Nephron progenitor cell (in vitro differentiated cells): ENCODE data around the gene ACO1.

ENCODE experiments used
- DNase-seq: peaks from one replicate; pipeline ENCODE4 v3.0.0; 2021
- H3K27ac Mint-ChIP-seq: 2 replicates; pipeline ENCODE4 v1.8.0; 2021; ENCODE audit warnings: mild to moderate bottlenecking, moderate library complexity, mixed read lengths
- H3K27me3 Mint-ChIP-seq: 2 replicates; pipeline ENCODE4 v1.8.0; 2021; ENCODE audit warnings: mild to moderate bottlenecking, low read depth, mixed read lengths; ENCODE audit not compliant: poor library complexity
- H3K36me3 Mint-ChIP-seq: 2 replicates; pipeline ENCODE4 v1.8.0; 2021; ENCODE audit warnings: low read depth, mixed read lengths
- H3K4me1 Mint-ChIP-seq: 2 replicates; pipeline ENCODE4 v1.8.0; 2021; ENCODE audit warnings: mixed read lengths
- H3K4me3 Mint-ChIP-seq: 2 replicates; pipeline ENCODE4 v1.8.0; 2021; ENCODE audit warnings: mild to moderate bottlenecking, moderate library complexity, mixed read lengths
- H3K9me3 Mint-ChIP-seq: 2 replicates; pipeline ENCODE4 v1.8.0; 2021; ENCODE audit warnings: mild to moderate bottlenecking, moderate library complexity, mixed read lengths
- TF ChIP-seq, protein P1 (sequence below): fragments of 200-600 bp; sonication (generic); IDR thresholded peaks from 2 replicates; pipeline ENCODE4 v1.5.0; 2021; ENCODE audit warnings: antibody characterized with exemption

Gene ACO1

DNA sequence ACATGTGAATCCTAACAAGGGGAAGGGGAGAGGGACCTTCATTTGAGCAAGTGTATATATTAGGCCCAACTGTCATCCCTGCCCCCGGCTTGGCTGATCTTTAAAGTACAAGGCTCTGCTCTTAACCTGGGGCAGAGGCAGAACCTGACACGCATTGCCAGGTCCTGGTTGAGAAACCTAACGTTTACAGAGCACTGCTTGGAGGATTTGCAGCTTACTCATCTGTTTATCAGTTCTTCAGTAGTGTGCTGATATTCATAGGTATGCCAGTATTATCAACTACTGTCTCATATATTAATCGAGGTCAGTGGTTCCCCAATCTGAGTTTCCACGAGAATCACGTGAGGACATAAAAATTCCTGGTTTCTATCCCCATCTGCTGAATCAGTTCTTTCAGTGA, 50.4 kb downstream of the ACO1 start:
- no peak overlapping the region for H3K4me3 Mint-ChIP-seq
- TF ChIP-seq, protein P1, sequence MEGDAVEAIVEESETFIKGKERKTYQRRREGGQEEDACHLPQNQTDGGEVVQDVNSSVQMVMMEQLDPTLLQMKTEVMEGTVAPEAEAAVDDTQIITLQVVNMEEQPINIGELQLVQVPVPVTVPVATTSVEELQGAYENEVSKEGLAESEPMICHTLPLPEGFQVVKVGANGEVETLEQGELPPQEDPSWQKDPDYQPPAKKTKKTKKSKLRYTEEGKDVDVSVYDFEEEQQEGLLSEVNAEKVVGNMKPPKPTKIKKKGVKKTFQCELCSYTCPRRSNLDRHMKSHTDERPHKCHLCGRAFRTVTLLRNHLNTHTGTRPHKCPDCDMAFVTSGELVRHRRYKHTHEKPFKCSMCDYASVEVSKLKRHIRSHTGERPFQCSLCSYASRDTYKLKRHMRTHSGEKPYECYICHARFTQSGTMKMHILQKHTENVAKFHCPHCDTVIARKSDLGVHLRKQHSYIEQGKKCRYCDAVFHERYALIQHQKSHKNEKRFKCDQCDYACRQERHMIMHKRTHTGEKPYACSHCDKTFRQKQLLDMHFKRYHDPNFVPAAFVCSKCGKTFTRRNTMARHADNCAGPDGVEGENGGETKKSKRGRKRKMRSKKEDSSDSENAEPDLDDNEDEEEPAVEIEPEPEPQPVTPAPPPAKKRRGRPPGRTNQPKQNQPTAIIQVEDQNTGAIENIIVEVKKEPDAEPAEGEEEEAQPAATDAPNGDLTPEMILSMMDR = no peak

DNA sequence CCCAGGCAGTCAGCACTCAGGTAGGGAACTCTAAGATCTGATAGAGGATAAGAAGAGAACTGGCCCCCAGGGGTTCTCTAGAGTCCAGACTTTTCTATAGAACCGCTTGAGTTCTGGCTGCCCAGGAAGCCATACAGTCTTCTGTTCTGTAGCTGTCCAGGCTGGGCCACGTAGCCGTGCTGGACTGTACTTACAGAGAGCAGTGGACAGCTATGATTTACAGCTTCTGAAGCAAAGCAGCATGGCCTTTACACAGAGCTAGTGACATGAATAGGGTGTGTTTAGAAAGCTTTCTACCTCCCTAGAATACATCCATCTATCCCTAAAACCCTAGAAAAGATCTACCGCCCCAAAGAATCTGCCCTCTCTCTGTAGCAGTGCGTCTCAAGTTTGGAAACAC, 57.2 kb downstream of the ACO1 start:
- no peaks in the 10 kb centered on the region for H3K9me3 Mint-ChIP-seq
- TF ChIP-seq, protein P1 = no peak
- no peak overlapping the region for H3K4me3 Mint-ChIP-seq
- H3K4me1 Mint-ChIP-seq = no peaks in the 10 kb centered on the region
- H3K27me3 Mint-ChIP-seq = no peaks in the 10 kb centered on the region
- H3K36me3 Mint-ChIP-seq = peaks cover 54% of the 10 kb centered on the region
- peak overlapping the region; percentile 73 for H3K27ac Mint-ChIP-seq
- DNase-seq = peak; percentile 21

More for the DNA sequence above, 50.4 kb downstream of the ACO1 start:
- Mint-ChIP-seq H3K27me3 (no peaks in the 10 kb centered on the region), H3K27ac (no peak overlapping the region), H3K36me3 (peaks cover 22% of the 10 kb centered on the region), H3K4me1 (no peaks in the 10 kb centered on the region), H3K9me3 (no peaks in the 10 kb centered on the region)
- no peak for DNase-seq

DNA sequence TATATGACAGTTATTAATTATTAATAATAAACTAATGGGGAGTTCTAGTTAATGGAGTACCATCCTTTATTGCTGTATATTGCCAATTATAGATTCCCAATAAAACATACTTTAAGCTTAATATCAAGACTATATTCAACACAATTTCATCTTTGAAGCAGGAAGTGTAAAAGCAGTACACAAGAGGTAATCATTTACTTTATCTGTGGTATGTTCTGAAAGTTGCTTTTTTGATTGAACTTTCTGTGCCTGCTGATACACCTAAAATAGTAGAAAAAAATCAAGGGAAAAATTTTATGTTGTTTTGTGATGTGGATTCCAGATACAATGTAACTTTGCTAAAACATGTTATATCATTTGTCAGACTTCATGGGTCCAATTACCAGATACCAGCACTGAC, 58.0 kb downstream of the ACO1 start:
- Mint-ChIP-seq H3K9me3 (no peaks in the 10 kb centered on the region), H3K27me3 (no peaks in the 10 kb centered on the region), H3K4me3 (no peak overlapping the region), H3K4me1 (no peaks in the 10 kb centered on the region), H3K27ac (peak overlapping the region; percentile 79), H3K36me3 (peaks cover 62% of the 10 kb centered on the region)
- DNase-seq = no peak
- TF ChIP-seq, protein P1 = no peak

DNA sequence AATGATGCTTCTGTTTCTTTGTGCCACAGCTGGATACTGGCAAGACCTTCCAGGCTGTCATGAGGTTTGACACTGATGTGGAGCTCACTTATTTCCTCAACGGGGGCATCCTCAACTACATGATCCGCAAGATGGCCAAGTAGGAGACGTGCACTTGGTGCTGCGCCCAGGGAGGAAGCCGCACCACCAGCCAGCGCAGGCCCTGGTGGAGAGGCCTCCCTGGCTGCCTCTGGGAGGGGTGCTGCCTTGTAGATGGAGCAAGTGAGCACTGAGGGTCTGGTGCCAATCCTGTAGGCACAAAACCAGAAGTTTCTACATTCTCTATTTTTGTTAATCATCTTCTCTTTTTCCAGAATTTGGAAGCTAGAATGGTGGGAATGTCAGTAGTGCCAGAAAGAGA, 65.5 kb downstream of the ACO1 start:
- H3K4me1 Mint-ChIP-seq = no peaks in the 10 kb centered on the region
- peaks cover 57% of the 10 kb centered on the region for H3K36me3 Mint-ChIP-seq
- TF ChIP-seq, protein P1 = no peak

DNA sequence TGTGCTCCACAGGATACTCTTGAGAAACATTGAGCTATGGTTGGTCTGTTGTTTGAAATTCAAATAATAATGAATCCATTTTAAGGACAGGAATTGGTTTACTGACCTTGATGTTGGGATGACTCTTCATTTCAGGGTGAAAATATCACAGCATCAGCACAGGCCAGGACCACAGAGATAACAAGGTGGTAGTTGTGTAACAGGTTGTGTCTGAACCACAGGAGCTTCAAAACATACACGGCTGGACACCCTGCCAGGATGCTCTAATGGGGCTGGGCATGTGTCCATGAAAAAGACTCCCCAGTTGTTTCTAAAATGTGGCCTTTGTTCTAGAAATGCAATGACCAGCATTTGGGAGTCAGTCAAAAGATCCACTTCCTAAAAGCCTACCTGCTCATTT, 69.8 kb downstream of the ACO1 start:
- TF ChIP-seq, protein P1 = no peak
- no peaks in the 10 kb centered on the region for H3K27me3 Mint-ChIP-seq
- H3K9me3 Mint-ChIP-seq = no peaks in the 10 kb centered on the region
- DNase-seq = no peak
- H3K36me3 Mint-ChIP-seq = peaks cover 39% of the 10 kb centered on the region
- H3K4me1 Mint-ChIP-seq = no peaks in the 10 kb centered on the region
- H3K27ac Mint-ChIP-seq = no peak overlapping the region
- H3K4me3 Mint-ChIP-seq = no peak overlapping the region

More for the DNA sequence above, 65.5 kb downstream of the ACO1 start:
- no peak overlapping the region for H3K4me3 Mint-ChIP-seq
- H3K27ac Mint-ChIP-seq = no peak overlapping the region
- H3K27me3 Mint-ChIP-seq = no peaks in the 10 kb centered on the region
- H3K9me3 Mint-ChIP-seq = no peaks in the 10 kb centered on the region
- DNase-seq = no peak

DNA sequence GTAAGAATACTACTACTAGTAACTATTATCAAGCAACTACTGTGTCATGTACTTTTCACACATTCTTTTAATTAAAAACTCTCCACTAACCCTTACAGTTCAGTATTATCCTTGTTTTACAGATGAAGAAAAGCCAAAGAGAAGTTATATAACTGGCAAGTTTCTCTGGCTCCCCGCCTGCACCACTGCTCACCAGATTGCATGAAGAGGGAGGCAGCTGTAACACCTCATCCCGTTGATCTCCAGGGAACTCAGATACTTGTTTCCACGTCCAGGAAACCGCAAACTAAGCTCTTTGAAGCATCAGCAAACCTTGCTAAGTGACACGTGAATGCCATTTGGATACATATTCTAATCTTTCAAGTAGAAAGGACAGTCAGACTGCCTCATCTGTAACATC, 71.3 kb downstream of the ACO1 start:
- Mint-ChIP-seq H3K9me3 (no peaks in the 10 kb centered on the region), H3K36me3 (peaks cover 36% of the 10 kb centered on the region), H3K27ac (no peak overlapping the region), H3K4me1 (no peaks in the 10 kb centered on the region), H3K4me3 (no peak overlapping the region), H3K27me3 (no peaks in the 10 kb centered on the region)
- TF ChIP-seq, protein P1 = no peak
- no peak for DNase-seq
